GM21619 (cell line): ENCODE measurements around the gene BRD7.

Experiments
- ATAC-seq: cut with Tn5 transposase; IDR thresholded peaks from one replicate; pipeline ENCODE4 v1.9.1; 2021; ENCODE audit not compliant: unreplicated experiment

The BRD7 gene

DNA sequence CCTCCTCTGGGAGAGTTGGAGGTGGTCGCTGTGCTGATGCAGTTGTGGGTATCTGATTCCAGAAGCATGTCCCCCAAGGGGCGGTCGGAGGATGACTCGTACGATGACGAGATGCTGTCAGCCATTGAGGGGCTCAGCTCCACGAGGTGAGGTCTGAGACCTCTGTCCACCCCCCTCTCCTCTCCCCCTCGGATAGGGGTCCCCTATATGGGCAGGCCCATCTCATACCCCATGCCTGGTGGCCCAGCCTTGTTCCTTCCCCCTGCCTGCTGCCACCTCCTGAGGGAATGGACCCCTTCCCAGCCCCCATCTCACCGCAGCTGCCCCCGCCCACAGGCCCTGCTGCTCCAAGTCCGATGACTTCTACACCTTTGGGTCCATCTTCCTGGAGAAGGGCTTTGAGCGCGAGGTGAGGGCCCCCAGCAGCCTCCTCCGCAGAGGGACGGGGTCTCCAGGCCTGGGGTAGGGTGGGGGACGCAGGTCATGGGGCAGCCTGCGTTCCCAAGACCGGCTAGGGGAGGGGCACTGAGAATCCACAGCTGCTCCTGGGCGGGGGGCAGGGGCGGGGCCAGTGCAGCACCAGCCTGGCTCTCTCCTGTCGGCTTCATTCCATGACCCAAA is 63.2 kb downstream of the BRD7 start:
- no peak for ATAC-seq

DNA sequence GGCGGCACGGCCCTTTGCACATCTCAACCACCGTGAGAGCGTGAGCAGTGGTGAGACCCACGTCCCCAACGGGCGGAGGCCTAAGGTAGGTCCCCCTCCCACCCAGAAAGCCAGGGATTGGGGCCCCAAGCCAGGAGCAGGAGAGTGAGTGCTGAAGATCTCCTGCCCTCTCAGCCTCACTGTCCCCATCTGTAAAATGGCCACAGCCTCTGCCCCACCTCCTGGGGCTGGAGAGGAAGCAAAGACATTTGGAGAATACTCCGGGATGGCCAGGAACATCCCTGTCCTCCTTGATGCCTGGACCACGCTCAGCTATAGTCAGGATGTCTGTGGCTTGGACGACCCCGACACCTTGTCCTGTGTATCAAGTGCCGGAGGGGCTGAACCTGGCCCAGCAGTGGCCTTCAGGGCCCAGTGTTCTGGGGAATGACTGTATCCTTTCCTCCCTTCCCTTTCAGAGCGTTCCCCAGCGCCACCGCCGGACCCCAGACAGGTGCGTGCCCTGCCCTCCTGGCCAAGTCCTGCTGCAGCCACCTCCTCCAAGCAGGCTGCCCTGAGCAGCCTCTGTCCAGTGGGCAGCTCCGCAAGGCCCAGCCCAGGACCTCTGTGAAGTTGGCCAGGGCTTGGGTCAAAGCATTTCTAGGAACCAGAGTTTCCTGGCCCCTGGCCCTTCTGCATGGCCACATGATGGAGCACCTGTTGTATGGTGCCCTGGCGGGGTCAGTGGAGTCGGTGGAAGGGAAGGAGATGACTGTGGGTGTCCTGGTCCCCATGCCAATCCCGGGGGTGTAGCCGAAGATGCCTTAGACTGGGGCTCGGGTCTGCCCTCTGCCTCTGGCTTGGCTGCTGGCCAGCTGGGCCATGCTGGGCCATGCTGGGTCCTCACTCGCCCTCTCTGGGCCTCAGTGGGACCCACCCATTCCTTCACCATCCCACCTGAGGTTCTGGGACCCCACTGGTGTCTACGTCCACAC is 64.0 kb downstream of the BRD7 start:
- ATAC-seq, result no peak

DNA sequence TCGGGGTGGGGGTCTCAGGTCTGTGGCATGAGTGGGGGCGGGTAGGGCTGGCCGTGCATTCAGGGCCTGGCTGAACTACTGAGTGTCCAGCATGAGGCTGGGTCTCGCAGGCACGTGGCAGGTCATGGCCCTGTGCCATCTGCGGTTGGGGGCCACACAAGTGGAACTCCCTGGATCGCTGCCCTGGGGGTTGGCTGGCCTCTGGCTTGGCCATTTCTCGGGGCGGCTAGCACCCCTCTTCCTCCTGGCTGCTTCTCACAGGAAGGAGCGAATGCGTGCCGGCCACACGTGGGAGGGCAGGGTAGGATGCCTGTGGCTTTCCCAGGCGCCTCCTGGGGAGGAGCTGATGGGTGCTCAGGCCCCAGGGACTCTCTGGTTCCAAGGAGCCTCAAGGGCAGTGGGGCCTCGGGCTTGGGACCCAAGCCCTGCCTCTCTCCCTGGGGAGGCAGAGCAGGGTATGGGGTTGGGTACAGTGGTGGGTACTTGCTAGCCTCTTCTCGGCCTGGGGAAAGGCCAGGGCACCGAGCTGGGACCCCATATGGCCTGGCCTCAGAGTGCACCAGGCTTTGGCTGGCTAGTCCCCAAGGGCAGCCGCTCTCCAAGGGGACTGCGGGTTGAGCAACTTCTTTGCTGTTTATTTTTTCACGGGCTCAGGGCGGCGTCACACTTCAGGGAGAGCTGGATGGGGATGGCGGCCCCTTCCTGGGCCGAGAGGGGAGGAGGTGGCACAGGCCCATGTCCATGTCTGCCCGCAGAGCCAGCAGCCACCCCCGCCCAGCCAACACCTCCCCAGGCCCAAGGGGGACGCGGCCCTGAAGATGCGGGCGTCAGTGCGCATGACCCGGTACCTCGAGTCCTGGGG is 65.0 kb downstream of the BRD7 start:
- ATAC-seq, result no peak

DNA sequence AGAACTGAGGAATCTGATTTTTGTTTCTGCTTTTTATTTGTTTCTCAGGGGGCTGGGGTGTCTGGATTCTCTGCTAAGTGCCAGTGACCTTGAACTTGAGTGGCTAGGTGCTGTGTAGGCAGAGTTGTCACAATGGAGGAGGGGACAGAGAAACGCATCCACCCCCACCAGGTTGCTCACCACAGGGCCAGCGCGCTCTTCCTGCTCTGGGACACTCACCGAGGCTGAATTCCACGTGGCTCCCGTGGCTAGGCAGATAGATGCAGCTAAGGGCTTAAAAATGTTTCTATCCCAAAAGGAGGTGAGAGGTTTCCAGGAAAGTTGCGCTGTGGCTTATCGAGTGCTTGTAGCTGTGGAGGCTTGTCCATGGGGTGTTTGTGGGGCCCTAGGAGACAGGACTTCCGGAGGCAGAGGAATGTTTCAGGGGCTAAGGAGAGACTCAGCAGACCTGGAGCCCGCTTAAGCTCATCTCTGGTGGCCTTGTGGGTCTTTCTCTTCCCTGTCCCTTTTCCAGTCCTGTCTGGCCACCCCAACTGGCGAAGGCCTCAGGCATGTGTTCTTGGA is 65.7 kb downstream of the BRD7 start:
- ATAC-seq, result no peak

DNA sequence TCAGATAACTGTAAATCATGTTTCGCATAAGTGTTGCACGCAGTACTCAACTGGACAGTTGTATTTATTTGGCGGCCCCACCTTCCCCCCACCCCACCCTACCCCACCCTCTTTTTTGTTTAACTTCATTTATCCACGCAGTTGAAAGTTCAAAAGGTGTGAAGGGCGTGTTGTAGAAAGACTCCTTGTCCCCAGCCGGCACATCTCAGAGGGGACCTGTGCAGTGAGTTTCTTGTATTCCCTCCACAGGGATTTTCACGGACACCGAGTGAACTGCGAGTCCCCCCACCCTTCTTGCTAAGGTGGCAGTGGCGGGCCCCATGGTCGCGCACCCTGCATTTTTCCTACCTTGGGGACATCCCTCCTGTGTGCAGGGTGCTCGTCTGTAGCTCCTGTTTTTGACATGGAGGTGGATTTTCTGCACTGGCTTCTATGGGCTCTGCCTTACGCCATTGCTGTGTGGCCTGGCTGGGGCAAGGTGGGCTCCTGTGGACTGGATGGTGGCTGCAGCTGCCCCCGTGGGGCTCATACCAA is 66.2 kb downstream of the BRD7 start:
- ATAC-seq, result no peak

DNA sequence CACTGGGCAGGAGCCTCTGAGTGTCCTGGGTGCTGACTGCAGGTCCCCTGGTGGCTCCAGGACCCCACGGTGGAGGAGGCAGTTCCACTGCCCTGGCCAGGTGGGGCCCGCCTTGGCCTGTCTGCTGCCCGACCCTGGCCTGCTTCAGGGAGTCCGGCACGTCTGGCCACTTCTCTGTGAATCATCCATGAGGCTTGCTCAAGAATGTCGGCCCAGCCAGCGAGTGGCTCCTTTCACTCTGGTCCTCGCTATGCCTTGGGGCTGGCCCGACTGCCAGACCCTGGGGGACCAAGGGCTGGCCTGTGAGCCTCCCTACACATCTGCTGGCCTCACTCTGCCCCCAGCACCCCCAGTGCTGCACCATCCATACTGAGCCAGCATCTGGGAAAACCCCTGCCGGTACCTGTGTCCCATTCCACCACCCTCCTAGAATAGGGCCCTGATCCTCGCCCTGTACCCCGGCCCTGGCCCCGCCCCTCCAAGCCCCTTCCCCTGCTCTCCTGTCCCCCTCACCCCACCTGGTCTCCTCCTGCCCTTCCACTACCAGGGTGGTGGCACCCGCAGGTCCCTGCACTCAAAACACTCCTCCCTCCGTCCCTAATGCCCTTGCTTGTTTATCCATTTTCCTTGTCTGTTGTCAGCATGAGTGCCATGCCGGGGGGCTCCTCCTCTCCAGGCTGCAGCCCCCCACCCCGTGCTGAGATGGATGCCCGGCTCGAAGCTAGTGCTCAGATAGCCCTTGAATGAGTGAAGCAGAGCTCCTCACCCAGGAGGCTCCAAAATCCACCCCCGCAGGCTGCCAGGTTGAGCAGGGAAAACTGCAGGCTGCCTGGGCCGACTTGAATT is 66.9 kb downstream of the BRD7 start:
- no peak for ATAC-seq

DNA sequence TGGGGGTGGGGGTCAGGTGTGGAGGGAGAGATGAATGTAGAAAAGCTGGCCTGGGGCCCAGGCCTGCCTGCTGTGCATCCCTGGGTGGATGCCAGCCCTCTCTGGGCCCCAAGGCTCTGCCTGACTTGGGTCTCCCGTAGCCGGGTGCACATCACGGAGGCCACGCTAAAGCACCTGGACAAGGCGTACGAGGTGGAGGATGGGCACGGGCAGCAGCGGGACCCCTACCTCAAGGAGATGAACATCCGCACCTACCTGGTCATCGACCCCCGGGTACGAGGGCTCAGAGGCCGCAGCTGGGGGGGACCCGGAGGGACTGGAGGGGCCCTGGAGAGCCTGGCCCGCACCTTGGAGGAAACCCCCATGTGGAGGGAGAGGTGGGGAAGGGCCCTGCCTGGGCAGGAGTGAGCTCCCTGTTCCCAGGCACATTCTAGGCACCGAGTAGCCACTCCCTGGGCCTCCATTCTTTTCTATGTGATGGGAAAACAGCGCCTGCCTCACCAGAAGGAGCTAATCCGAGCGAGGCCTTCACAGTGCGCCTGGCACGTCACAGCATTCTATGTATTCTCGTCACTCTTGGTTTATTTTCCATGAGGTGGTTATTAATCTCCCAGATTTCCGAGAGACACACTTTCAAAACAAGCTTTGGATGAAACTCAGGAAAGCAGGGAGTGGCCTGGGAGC is 67.7 kb downstream of the BRD7 start:
- ATAC-seq, result no peak

DNA sequence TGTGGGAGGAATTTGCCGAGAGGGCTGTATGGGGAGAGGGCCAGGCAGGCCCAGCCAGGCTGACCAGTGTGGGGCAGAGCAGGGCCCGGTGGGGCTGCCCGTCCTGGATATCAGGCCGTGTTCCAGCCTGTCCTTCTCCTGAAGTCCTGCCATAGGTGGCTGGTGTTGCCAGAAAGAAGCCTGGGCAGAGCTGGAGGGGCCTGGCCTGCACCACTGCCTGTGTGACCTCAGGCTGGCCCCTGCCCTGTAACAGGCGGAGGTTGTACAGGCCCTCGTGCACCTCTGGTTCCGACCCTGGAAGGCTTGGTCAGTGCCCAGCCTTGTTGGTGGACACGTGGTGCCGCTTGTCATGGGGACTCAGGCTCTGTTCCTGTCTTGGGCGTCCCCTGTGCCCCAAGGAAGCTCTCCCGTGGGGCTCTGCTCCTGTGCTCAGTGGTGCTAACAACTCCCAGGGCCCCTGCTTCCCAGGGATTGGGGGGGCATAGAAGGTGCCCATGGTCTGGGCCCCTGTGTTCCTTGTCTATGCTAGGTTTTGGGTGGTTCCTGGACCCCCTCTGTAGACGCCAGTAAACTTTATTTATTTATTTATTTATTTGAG is 69.2 kb downstream of the BRD7 start:
- ATAC-seq, result no peak

DNA sequence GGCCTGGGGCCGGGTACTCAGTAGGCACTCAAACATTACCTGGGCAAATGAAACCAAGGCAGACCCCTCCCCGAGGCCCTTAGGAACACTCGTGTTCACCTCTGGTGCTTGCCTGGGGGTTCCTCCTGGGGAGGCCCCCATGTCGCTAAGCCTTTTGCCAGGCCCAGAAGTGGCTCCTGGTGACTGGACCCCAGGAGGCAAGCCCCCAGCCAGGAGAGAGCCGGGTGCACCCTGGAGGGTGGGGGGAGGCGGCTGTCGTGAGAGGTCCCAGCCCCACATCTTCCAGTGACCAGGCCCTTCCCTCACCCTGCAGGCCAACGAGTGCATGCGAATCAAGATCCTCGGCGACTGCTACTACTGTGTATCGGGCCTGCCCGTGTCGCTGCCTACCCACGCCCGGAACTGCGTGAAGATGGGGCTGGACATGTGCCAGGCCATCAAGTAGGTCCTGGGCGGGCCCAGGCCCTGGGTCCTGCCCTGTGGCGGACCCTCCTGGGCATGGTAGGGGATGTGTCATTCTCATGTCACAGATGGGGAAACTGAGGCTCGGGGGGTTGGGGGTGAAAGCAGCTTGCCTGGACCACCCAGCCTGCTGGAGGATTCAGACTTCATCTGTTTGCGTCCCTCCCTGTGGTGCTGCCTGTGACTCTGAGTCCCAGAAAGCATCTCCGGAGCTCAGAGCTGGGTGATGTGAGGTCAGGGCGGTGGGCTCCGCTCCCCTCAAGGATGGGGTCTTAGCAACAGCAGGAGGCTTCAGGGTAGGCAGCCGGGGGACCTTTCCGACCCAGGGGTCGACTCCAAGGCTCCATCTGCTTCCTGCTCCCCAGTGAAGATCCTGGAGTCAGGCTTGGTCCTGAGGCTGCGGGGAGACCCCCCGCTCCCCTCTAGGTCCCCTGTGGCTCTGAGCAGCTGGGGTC is 69.9 kb downstream of the BRD7 start:
- no peak for ATAC-seq

DNA sequence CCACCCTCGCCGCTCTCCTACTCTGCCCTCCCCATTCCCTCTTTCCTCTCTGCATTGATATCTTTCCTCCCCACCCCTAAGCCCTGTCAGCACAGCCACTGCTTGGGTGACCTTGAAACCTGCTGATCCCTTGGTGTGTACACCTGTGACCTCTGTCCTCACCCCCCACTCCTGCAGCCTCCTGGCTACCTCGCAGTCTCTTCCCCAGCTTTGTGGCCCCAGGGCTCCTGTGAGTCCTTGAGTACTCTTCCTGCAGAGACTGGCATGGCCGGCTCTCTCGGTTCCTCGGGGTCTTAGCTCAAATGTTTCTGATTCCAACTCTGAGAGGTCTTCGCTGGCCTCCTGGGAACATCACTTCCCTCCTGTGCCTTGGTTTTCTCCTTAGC is 70.7 kb downstream of the BRD7 start:
- ATAC-seq, result no peak

DNA sequence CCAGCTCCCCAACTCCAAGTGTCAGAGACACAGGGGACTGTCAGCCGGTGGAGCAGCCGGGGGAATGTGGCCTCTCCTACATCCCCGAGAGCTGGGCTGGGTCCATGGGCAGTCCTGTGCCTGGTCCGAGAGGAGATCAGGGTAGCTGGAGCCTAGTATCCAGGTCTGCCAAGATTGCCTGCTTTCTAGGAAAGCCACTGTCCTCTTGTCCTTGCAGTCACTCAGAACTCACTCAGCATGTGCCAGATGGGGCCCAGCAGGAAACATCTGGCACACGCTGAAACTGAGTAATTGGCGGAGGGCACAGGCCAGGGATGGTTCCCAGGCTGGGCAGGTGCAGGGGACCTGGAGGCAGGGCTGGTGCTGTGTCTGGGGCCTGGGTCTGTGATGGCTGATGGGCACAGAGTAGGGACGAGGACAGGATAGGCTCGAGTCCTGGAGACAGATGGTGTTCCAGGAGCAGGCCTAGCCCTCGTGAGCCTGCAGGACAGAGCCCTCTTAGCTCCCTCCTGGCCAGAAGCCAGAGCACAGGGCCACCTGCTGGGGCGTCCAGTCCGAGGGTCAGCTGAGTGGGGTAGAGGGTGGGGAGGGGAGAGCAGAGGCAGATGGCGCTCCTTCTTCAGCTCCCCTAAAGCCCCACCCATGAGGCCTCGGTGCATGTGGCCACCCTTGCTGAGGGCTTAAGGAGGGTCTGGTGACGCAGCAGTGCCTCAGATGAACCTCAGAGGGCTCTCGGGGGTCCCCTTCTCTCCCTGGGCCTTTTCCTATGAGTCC is 71.3 kb downstream of the BRD7 start:
- ATAC-seq, result no peak

DNA sequence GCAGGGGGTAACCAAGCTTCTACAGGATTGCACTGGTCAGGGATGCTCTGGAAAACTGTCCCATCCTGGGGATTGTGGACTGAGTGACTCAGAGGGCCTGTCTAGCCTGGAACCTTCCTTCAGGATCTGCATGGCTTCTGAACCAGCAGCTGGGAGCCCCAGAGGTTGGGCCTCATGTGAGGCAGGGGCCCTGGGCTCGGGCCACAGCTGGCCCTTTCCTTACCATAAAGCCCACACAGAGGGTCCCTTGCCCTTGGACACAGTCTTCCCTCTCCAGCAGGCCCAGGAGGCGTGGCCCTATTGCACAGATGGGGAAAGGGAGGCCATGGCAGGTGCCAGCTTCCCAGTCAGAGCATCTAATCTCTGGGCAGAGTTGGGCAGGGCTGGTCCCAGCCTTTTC is 72.0 kb downstream of the BRD7 start:
- no peak for ATAC-seq

DNA sequence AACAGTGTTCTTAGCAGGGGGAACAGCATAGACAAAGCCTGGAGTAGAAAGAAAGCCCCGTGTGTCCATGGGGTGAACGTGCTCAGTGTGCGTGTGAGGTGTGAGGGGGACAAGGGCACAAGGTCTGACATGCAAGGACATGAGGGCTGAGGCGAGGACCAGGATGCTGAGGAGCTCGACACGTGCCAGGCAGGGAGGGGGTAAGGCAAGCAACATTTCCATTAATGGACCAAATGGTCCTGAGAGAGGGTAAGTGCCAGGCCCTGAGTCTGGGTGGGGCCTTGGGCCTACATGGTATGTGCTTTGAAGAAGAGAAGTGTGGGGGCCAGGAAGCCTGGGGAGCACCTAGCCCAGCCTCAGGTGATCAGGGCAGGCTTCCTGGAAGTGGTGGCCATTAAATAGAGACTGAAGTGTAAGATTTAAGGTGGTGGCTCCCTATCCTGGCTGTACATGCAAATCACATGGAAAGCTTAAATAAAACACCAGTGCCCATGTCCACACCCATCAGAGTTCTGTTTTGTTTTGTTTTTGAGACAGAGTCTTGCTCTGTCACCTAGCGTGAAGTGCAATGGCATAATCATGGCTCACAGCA is 73.2 kb downstream of the BRD7 start:
- no peak for ATAC-seq

DNA sequence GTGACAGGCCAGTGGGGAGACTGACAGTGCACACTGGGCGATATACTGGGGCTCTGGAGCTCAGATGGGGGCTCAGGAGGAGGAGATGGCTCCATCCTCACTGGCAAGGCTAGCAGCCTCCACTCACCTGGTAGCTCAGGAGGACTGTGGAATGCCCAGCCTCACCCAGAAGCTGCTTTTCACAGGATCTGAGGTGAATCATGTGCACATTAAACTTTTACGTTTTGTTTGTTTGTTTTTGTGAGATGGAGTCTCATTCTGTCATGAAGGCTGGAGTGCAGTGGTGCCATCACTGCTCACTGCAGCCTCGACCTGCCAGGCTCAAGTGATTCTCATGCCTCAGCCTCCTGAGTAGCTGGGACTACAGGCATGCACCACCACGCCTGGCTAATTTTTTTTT is 73.8 kb downstream of the BRD7 start:
- ATAC-seq, result no peak

DNA sequence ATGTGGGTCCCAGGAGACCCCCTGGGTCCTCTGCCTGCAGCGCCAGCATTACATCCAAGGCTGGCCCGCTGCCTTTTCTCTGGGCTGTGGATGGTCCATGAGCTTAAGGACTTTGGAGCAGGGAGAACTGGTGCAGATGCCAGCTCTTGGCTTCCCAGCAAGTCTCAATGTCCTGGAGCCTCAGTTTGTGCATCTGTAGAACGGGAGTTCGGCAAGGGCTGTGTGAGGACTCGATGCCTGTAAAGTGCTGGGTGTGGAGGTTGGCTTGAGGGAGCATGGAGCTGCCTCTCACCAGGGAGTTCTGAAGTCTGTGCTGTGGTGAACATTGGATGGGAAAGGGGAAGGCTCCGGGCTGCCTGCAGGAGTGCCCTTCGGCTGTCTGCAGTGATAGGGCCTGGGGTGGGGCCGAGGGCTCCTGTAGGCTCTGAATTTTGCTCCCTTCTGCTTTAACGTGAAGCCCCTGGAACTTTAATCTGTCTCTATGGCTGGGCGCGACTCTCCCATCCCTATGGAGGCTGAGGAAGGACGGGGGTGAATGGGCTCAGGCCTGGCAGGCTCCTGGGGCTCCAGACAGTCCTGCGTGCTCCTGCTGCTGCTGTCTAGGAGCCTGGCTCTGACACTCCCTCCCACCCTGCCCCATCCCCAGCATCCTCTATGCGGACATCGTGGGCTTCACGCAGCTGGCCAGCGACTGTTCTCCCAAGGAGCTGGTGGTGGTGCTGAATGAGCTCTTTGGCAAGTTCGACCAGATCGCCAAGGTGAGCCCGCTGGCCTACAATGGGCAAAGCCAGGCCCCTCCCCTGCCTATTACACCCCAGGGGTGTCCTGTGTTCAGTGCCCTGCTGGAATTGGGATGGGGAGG is 74.6 kb downstream of the BRD7 start:
- no peak for ATAC-seq
